Measurements from ENCODE around the gene AIFM3. TPM values are rescaled to one million over a fixed set of nuclear protein-coding genes. Genes with fewer than 3 reads are reported as not detected.

AIFM3 gene
- total and polyA plus RNA-seq, 2 experiments from 2014 or later, result 0.65 TPM; not detected in 1

GRCh38 chr22:20981787-20982562 is 14.9 kb downstream of the AIFM3 start, which contains the start of gene LZTR1:
Gene LZTR1 (plus strand): TSS chr22:20982297. CDS start chr22:20982372, 75 bp downstream.
- peaks cover 39% of the 10 kb centered on the region for H3K79me2 ChIP-seq (ENCODE audit: insufficient read depth)
- H3K4me1 ChIP-seq (ENCODE audit: insufficient read depth), result peaks cover 12% of the 10 kb centered on the region
- H3K27ac ChIP-seq, result peak within 1 kb of the TSS; percentile 73
- no peaks in the 10 kb centered on the region for H3K9me2 ChIP-seq (ENCODE audit: insufficient read depth)
- no peaks in the 10 kb centered on the region for H3K9me3 ChIP-seq (ENCODE audit: low read depth)
- H4K20me1 ChIP-seq (ENCODE audit: insufficient read depth), result no peaks in the 10 kb centered on the region
- WGBS, 2 experiments (ENCODE audit: low coverage in 1 of 2, low lambda C conversion rate in 2 of 2, missing lambda C conversion rate in 2 of 2), result 0 to 1% methylated on average over 66 to 82 of the region's 87 CpGs
- in situ Hi-C loops (cut with MboI), result no loop called here
- H3K36me3 ChIP-seq (ENCODE audit: low read depth), result peaks cover 3% of the 10 kb centered on the region
- no peaks in the 10 kb centered on the region for H3K27me3 ChIP-seq (replicated peaks; ENCODE audit: insufficient read depth)
- H3F3A ChIP-seq (ENCODE audit: insufficient read depth), result no peaks in the 10 kb centered on the region
- peak; percentile 96 for DNase-seq
- H2AFZ ChIP-seq, result peak within 1 kb of the TSS; percentile 90
- TF ChIP-seq EZH2phosphoT487 (IDR thresholded peaks at IDR 0.05; ENCODE audit: insufficient read depth, low read depth) (no peak), EZH2 (IDR thresholded peaks at IDR 0.05; ENCODE audit: insufficient read depth, poor library complexity, severe bottlenecking) (no peak)
- H3K4me2 ChIP-seq (ENCODE audit: unreplicated experiment), result peak within 1 kb of the TSS; percentile 89
- peak within 1 kb of the TSS; percentile 87 for H3K4me3 ChIP-seq
- H3K9ac ChIP-seq, result peak within 1 kb of the TSS; percentile 94

- peaks cover 4% of the 10 kb centered on the region for H3K36me3 ChIP-seq (ENCODE audit: low read depth)
- no peaks in the 10 kb centered on the region for H3K9me2 ChIP-seq (ENCODE audit: insufficient read depth)
- H4K20me1 ChIP-seq (ENCODE audit: insufficient read depth), result no peaks in the 10 kb centered on the region
- peak overlapping the region; percentile 73 for H3K27ac ChIP-seq
- in situ Hi-C loops (cut with MboI), result no loop called here
- peak overlapping the region; percentile 94 for H3K9ac ChIP-seq
- H3F3A ChIP-seq (ENCODE audit: insufficient read depth), result no peaks in the 10 kb centered on the region
- no peaks in the 10 kb centered on the region for H3K27me3 ChIP-seq (replicated peaks; ENCODE audit: insufficient read depth)
- H3K79me2 ChIP-seq (ENCODE audit: insufficient read depth), result peaks cover 39% of the 10 kb centered on the region
- H3K4me2 ChIP-seq (ENCODE audit: unreplicated experiment), result peak overlapping the region; percentile 89
- peak overlapping the region; percentile 87 for H3K4me3 ChIP-seq
- no peaks in the 10 kb centered on the region for H3K9me3 ChIP-seq (ENCODE audit: low read depth)
- peak; percentile 35 for DNase-seq
- H3K4me1 ChIP-seq (ENCODE audit: insufficient read depth), result peaks cover 12% of the 10 kb centered on the region
- peak overlapping the region; percentile 90 for H2AFZ ChIP-seq
- TF ChIP-seq EZH2phosphoT487 (IDR thresholded peaks at IDR 0.05; ENCODE audit: insufficient read depth, low read depth) (no peak), EZH2 (IDR thresholded peaks at IDR 0.05; ENCODE audit: insufficient read depth, poor library complexity, severe bottlenecking) (no peak)
- 1 to 2% methylated on average over 12 of the region's 12 CpGs for WGBS, 2 experiments (ENCODE audit: low coverage in 1 of 2, low lambda C conversion rate in 2 of 2, missing lambda C conversion rate in 2 of 2)
Observed at GRCh38 chr22:20982563-20982882, 15.5 kb downstream of the AIFM3 start.

- H3K27me3 ChIP-seq (replicated peaks; ENCODE audit: insufficient read depth), result no peaks in the 10 kb centered on the region
- no peaks in the 10 kb centered on the region for H3K9me2 ChIP-seq (ENCODE audit: insufficient read depth)
- peak overlapping the region; percentile 94 for H3K9ac ChIP-seq
- H4K20me1 ChIP-seq (ENCODE audit: insufficient read depth), result no peaks in the 10 kb centered on the region
- H3K36me3 ChIP-seq (ENCODE audit: low read depth), result peaks cover 4% of the 10 kb centered on the region
- H3K27ac ChIP-seq, result no peak overlapping the region
- peaks cover 12% of the 10 kb centered on the region for H3K4me1 ChIP-seq (ENCODE audit: insufficient read depth)
- peak overlapping the region; percentile 87 for H3K4me3 ChIP-seq
- no peaks in the 10 kb centered on the region for H3K9me3 ChIP-seq (ENCODE audit: low read depth)
- TF ChIP-seq EZH2 (IDR thresholded peaks at IDR 0.05; ENCODE audit: insufficient read depth, poor library complexity, severe bottlenecking) (no peak), EZH2phosphoT487 (IDR thresholded peaks at IDR 0.05; ENCODE audit: insufficient read depth, low read depth) (no peak)
- in situ Hi-C loops (cut with MboI), result no loop called here
- H3K79me2 ChIP-seq (ENCODE audit: insufficient read depth), result peaks cover 39% of the 10 kb centered on the region
- H3K4me2 ChIP-seq (ENCODE audit: unreplicated experiment), result peak overlapping the region; percentile 89
- no peaks in the 10 kb centered on the region for H3F3A ChIP-seq (ENCODE audit: insufficient read depth)
- peak overlapping the region; percentile 90 for H2AFZ ChIP-seq
- DNase-seq, result peak; percentile 57
- 37 to 43% methylated on average over 5 of the region's 5 CpGs for WGBS, 2 experiments (ENCODE audit: low coverage in 1 of 2, low lambda C conversion rate in 2 of 2, missing lambda C conversion rate in 2 of 2)
Observed at GRCh38 chr22:20983081-20983771, 16.2 kb downstream of the AIFM3 start.

GRCh38 chr22:20985720-20986119 is 18.7 kb downstream of the AIFM3 start:
- H3K9me3 ChIP-seq (ENCODE audit: low read depth), result no peaks in the 10 kb centered on the region
- no peak overlapping the region for H3K4me2 ChIP-seq (ENCODE audit: unreplicated experiment)
- peaks cover 39% of the 10 kb centered on the region for H3K79me2 ChIP-seq (ENCODE audit: insufficient read depth)
- H3K9me2 ChIP-seq (ENCODE audit: insufficient read depth), result no peaks in the 10 kb centered on the region
- H3K27me3 ChIP-seq (replicated peaks; ENCODE audit: insufficient read depth), result no peaks in the 10 kb centered on the region
- DNase-seq, result no peak
- peaks cover 12% of the 10 kb centered on the region for H3K4me1 ChIP-seq (ENCODE audit: insufficient read depth)
- no peaks in the 10 kb centered on the region for H4K20me1 ChIP-seq (ENCODE audit: insufficient read depth)
- TF ChIP-seq EZH2 (IDR thresholded peaks at IDR 0.05; ENCODE audit: insufficient read depth, poor library complexity, severe bottlenecking), result no peak
- no peak for TF ChIP-seq EZH2phosphoT487 (IDR thresholded peaks at IDR 0.05; ENCODE audit: insufficient read depth, low read depth)
- H3K9ac ChIP-seq, result no peak overlapping the region
- H3F3A ChIP-seq (ENCODE audit: insufficient read depth), result no peaks in the 10 kb centered on the region
- WGBS, 2 experiments (ENCODE audit: low coverage in 1 of 2, low lambda C conversion rate in 2 of 2, missing lambda C conversion rate in 2 of 2), result 89 to 91% methylated on average over 7 of the region's 7 CpGs
- in situ Hi-C loops (cut with MboI), result no loop called here
- peaks cover 4% of the 10 kb centered on the region for H3K36me3 ChIP-seq (ENCODE audit: low read depth)
- no peak overlapping the region for H2AFZ ChIP-seq
- H3K27ac ChIP-seq, result no peak overlapping the region
- no peak overlapping the region for H3K4me3 ChIP-seq

Data from GM23248 (cell line).